MCF 10A (cell line): ENCODE data around the gene NPTXR. TPM values are rescaled to one million over a fixed set of nuclear protein-coding genes. Genes with fewer than 3 reads are reported as not detected.

Source experiments
- BruUV-seq: library from RNA; stranded (reverse); fragments of 400-500 nt; replicated peaks from 2 replicates; lab custom pipeline; 2021; lab: Mats Ljungman, UMichigan
- CTCF ChIA-PET: fragments of 300-600 bp; sonication (Branson Sonifier 250); formaldehyde crosslinking; extraction: SDS; loops from one replicate; lab custom pipeline; 2021; ENCODE audit warnings: antibody characterized with exemption, inconsistent platforms; lab: Yijun Ruan, JAX
- POLR2A ChIA-PET: fragments of 300-600, 350-650 bp; sonication (Branson Sonifier 250); formaldehyde crosslinking; extraction: SDS; loops from one replicate; lab custom pipeline; 2020; ENCODE audit warnings: antibody characterized with exemption, inconsistent platforms; lab: Yijun Ruan, JAX
- DNase-seq: peaks from one replicate; pipeline ENCODE4 v3.0.0-alpha.2; 2018; ENCODE audit not compliant: unreplicated experiment
- H3K27ac Mint-ChIP-seq: one replicate; pipeline ENCODE4 v1.8.0; 2022; ENCODE audit warnings: mild to moderate bottlenecking, low read depth, mixed read lengths; ENCODE audit not compliant: unreplicated experiment
- H3K27me3 Mint-ChIP-seq: one replicate; pipeline ENCODE4 v1.8.0; 2022; ENCODE audit warnings: mixed read lengths; ENCODE audit not compliant: insufficient read depth, unreplicated experiment
- H3K36me3 Mint-ChIP-seq: one replicate; pipeline ENCODE4 v1.8.0; 2022; ENCODE audit warnings: mild to moderate bottlenecking, moderate library complexity, mixed read lengths; ENCODE audit not compliant: insufficient read depth, unreplicated experiment
- H3K4me1 Mint-ChIP-seq: one replicate; pipeline ENCODE4 v1.8.0; 2022; ENCODE audit warnings: mixed read lengths; ENCODE audit not compliant: insufficient read depth, unreplicated experiment
- H3K4me3 Mint-ChIP-seq: one replicate; pipeline ENCODE4 v1.8.0; 2022; ENCODE audit warnings: mild to moderate bottlenecking, moderate library complexity, mixed read lengths; ENCODE audit not compliant: unreplicated experiment
- H3K9me3 Mint-ChIP-seq: one replicate; pipeline ENCODE4 v1.8.0; 2022; ENCODE audit warnings: mixed read lengths; ENCODE audit not compliant: unreplicated experiment
- intact Hi-C: fragments of 100-400 bp; cut with micrococcal nuclease; formaldehyde crosslinking; loops from 2 replicates; pipeline ENCODE4 v1.14.1; 2022
- total RNA-seq: library from RNA; stranded (reverse); gene quantifications from 2 replicates; pipeline ENCODE4 v1.2.3, GENCODE V29; 2022
- TF ChIP-seq, protein P1 (sequence below): fragments of 200-600 bp; IDR thresholded peaks from one replicate; pipeline ENCODE4 v1.8.0; 2022; ENCODE audit warnings: antibody characterized with exemption, mild to moderate bottlenecking; ENCODE audit not compliant: unreplicated experiment

The NPTXR gene
- total RNA-seq, 1 experiment from 2014 or later, result 0.93 TPM

DNA sequence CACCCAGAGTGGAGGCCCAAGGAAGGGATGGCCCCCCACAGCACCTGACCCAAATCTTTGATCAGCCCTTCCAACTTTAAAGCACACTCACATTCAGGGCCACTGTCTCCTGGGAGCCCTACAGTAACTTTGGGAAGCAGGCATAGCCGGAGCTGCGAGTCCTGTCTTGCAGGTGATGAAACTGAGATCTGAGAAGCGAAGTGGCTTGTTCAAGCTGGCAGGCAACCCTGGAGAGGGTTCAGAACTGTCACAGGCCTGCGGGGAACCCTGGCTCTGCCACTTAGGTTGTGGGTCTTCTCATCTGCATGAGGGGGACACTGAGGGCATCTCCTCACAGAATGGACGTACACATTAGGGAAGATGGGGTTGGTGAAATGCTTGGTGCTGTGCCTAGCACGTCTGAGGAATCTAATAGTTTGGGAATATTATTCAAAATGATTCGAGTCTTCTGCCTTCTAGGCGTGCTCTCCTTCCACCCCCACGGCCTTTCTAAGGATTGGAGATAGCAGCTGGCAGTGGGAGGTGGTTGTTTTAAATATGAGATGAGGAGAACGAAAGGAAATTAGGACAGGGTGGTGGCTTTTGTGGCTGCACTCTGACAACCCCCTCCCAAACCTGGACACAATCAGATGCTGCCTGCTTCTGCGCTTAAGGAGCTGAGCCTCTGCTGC, 69.2 kb downstream of the NPTXR start:
- H3K36me3 Mint-ChIP-seq, result peaks cover 4% of the 10 kb centered on the region
- H3K27me3 Mint-ChIP-seq, result no peaks in the 10 kb centered on the region
- H3K4me3 Mint-ChIP-seq, result no peak overlapping the region
- intact Hi-C loops, result no loop called here
- BruUV-seq, result no TSS peak
- peaks cover 5% of the 10 kb centered on the region for H3K4me1 Mint-ChIP-seq
- H3K27ac Mint-ChIP-seq, result no peak overlapping the region
- no peaks in the 10 kb centered on the region for H3K9me3 Mint-ChIP-seq
- no peak for DNase-seq
- TF ChIP-seq, protein P1, sequence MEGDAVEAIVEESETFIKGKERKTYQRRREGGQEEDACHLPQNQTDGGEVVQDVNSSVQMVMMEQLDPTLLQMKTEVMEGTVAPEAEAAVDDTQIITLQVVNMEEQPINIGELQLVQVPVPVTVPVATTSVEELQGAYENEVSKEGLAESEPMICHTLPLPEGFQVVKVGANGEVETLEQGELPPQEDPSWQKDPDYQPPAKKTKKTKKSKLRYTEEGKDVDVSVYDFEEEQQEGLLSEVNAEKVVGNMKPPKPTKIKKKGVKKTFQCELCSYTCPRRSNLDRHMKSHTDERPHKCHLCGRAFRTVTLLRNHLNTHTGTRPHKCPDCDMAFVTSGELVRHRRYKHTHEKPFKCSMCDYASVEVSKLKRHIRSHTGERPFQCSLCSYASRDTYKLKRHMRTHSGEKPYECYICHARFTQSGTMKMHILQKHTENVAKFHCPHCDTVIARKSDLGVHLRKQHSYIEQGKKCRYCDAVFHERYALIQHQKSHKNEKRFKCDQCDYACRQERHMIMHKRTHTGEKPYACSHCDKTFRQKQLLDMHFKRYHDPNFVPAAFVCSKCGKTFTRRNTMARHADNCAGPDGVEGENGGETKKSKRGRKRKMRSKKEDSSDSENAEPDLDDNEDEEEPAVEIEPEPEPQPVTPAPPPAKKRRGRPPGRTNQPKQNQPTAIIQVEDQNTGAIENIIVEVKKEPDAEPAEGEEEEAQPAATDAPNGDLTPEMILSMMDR, result no peak
- CTCF ChIA-PET, result interaction anchor here (0.7 to 1.9 kb wide), 2 partner anchors 92 to 95 kb away, joined by 3 to 6 read pairs; no protein-coding TSS in a partner anchor
- POLR2A ChIA-PET, result no interaction called here

DNA sequence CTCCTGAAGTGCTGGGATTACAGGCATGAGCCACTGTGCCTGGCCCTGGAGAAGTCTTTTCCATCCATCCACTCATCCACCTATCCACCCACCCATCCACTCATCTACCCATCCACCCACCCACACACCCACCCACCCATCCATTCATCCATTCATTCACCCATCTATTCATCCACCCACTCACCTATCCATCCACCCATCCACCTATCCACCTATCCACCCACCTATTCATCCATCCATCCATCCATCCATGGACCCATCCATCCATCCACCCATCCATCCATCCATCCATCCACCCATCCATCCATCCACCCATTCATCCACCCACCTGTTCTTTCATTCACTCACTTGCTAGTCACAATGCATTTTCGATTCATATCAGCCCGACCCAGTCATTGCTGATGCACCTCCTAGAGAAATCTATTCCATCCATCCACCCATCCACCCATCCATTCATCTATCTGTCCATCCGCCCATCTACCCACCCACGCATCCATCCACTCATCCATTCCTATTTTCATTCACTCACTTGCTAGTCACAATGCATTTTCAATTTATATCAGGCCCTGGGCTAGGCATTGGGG, 70.4 kb downstream of the NPTXR start:
- intact Hi-C loops, result no loop called here
- Mint-ChIP-seq H3K36me3 (no peaks in the 10 kb centered on the region), H3K9me3 (no peaks in the 10 kb centered on the region), H3K4me3 (no peak overlapping the region), H3K27ac (no peak overlapping the region), H3K4me1 (peaks cover 5% of the 10 kb centered on the region), H3K27me3 (no peaks in the 10 kb centered on the region)
- TF ChIP-seq, protein P1, result no peak
- ChIA-PET POLR2A (interaction anchor here (0.7 kb wide), 1 partner anchor 50 kb away, joined by 3 read pairs; no protein-coding TSS in a partner anchor), CTCF (no interaction called here)
- DNase-seq, result no peak
- BruUV-seq, result no TSS peak

DNA sequence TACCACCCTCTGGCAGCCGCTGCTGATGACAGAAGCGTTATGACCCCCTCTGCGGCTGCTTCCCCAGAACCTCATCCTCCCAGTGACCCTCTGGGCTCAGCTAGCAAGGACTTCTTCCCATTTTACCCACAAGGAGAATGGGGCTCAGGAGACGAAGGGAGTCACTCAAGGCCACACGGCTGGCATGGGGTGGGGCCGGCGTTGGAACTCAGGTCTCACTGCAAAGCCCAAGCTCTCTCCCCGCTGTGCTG, 71.3 kb downstream of the NPTXR start:
- POLR2A ChIA-PET, result no interaction called here
- Mint-ChIP-seq H3K4me3 (no peak overlapping the region), H3K27me3 (no peaks in the 10 kb centered on the region), H3K9me3 (no peaks in the 10 kb centered on the region), H3K36me3 (no peaks in the 10 kb centered on the region), H3K27ac (no peak overlapping the region), H3K4me1 (peaks cover 5% of the 10 kb centered on the region)
- DNase-seq, result no peak
- intact Hi-C loops, result no loop called here
- CTCF ChIA-PET, result interaction anchor here (0.6 kb wide), 1 partner anchor 276 kb away, joined by 5 read pairs; no protein-coding TSS in a partner anchor
- BruUV-seq, result no TSS peak
- TF ChIP-seq, protein P1, result no peak

DNA sequence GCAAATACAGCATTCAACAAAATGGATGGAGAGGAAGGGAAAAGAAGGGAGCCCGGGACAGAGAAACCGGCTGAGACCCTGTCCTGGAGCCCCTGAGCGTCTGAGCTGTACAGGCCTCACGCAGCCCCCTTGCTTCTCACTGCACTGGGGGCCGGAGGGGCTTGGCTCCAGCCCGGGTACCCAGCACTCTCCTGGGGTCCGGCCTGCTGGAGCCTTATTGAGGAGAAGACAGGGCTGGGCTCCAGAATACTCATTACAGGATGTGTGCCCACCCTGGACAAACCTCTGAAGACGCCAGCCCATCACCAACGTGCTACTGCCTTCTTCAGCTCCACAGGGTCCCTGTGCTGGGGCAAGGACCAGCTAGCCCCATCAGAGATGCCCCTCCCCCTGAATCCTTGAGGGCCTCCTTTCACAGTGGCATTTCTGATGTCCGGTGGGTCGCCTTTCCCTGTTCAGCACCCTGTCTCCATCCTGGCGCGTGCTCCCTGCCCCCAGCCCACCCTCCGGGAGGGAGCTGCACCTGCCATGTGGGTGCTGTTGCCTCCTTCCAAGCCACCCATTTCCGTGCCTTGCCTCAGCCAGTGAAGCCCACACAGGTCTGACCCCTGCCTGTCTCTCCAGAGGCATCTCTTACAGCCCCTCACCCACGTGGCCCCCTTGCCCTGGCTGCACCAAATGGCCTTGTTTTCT, 73.4 kb downstream of the NPTXR start:
- ChIA-PET CTCF (interaction anchor here (0.6 to 3.2 kb wide), 10 partner anchors 7 to 716 kb away, joined by 3 to 30 read pairs (median 4); no protein-coding TSS in a partner anchor), POLR2A (interaction anchor here (0.5 to 0.6 kb wide), 2 partner anchors 47 to 71 kb away, joined by 3 to 4 read pairs; no protein-coding TSS in a partner anchor)
- no peak overlapping the region for H3K4me3 Mint-ChIP-seq
- no peaks in the 10 kb centered on the region for H3K36me3 Mint-ChIP-seq
- TF ChIP-seq, protein P1, result no peak
- H3K9me3 Mint-ChIP-seq, result no peaks in the 10 kb centered on the region
- intact Hi-C loops, result no loop called here
- DNase-seq, result no peak
- no peaks in the 10 kb centered on the region for H3K27me3 Mint-ChIP-seq
- peaks cover 5% of the 10 kb centered on the region for H3K4me1 Mint-ChIP-seq
- no peak overlapping the region for H3K27ac Mint-ChIP-seq
- no TSS peak for BruUV-seq
